Colonic mucosa (tissue), 4 donors: ENCODE data around the gene HTR6. TPM values are rescaled to one million over a fixed set of nuclear protein-coding genes. Genes with fewer than 3 reads are reported as not detected.

ENCODE experiments used
- DNase-seq: peaks from one replicate; pipeline ENCODE4 v3.0.0-alpha.2; 2020
- H3K27ac ChIP-seq: fragments of 200-600 bp; one replicate; pipeline ENCODE4 v1.8.0; 2021
- H3K27me3 ChIP-seq: fragments of 200-600 bp; one replicate; pipeline ENCODE4 v1.8.0; 2021
- H3K36me3 ChIP-seq: fragments of 200-600 bp; one replicate; pipeline ENCODE4 v1.8.0; 2021
- H3K4me1 ChIP-seq: fragments of 200-600 bp; one replicate; pipeline ENCODE4 v1.8.0; 2021; ENCODE audit warnings: mild to moderate bottlenecking
- H3K4me3 ChIP-seq: fragments of 200-600 bp; one replicate; pipeline ENCODE4 v1.8.0; 2021
- H3K9ac ChIP-seq, 2 donors: one replicate each; pipeline ENCODE4 v1.7.0; 2013; ENCODE audit warnings: control low read depth in 2 of 2, low read depth in 2 of 2, low read length in 2 of 2
- H3K9me3 ChIP-seq: fragments of 200-600 bp; one replicate; pipeline ENCODE4 v1.8.0; 2021
- intact Hi-C: fragments of 100-400 bp; cut with DNase I; formaldehyde crosslinking; loops from one replicate; pipeline ENCODE4 v1.14.1; 2022
- total RNA-seq, 2 donors: library from RNA; stranded (reverse); fragmentation: NEBNext Ultra II Directional in 1 of 2; extraction: Animal tissue kit (Norgen Biotek cat#: 25700) in 1 of 2; gene quantifications; one replicate each; pipeline ENCODE4 v1.2.1, GENCODE V29; 2021
- TF ChIP-seq, protein P1 (sequence below): fragments of 200-600 bp; IDR thresholded peaks from one replicate; pipeline ENCODE4 v1.8.0; 2022; ENCODE audit warnings: antibody characterized with exemption, mild to moderate bottlenecking
- donor health status: healthy.
- donor health status: DM: no; HTN: no; CAD: no.
- donor health status: DM: no; HTN: no; CAD: no.

HTR6 gene
- total RNA-seq, 2 donors from 2014 or later = not detected

DNA sequence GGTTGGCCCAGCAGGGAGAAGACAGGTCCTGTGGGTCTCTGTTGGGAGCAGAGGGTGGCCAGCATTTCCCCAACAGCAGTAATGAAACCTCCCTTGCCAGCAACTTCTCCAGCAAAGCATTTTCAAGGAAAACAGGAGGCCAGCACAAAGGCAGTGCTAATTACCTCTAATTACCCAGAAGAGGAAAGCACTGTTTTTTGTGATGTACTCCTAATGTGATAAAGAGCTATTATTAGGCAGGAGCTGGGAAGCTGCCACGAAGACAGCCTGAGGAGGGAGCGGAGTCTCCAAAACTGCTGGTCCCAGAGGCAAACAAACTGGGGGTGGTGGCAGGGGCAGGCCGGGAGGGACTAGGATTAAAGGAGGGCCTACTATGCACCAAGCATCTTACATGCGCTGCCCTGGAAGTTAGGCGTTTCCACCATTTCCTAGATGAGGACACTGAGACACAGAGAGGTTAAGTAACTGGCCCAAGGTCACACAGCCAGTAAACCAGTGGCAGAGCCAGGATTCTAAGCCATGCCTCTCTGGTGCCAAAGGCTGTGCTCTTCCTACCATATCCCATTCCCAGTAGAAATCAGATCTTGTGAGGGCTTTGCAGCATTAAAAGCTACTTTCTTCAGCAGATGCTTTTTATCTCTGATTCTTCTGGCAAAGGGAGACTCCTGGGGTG is 24.5 kb downstream of the HTR6 start:
- Histone ChIP-seq H3K36me3 (no peaks in the 10 kb centered on the region), H3K27me3 (no peaks in the 10 kb centered on the region), H3K27ac (no peak overlapping the region), H3K4me3 (no peak overlapping the region), H3K4me1 (no peaks in the 10 kb centered on the region), H3K9ac (no peak overlapping the region), H3K9me3 (no peaks in the 10 kb centered on the region)
- TF ChIP-seq, protein P1, sequence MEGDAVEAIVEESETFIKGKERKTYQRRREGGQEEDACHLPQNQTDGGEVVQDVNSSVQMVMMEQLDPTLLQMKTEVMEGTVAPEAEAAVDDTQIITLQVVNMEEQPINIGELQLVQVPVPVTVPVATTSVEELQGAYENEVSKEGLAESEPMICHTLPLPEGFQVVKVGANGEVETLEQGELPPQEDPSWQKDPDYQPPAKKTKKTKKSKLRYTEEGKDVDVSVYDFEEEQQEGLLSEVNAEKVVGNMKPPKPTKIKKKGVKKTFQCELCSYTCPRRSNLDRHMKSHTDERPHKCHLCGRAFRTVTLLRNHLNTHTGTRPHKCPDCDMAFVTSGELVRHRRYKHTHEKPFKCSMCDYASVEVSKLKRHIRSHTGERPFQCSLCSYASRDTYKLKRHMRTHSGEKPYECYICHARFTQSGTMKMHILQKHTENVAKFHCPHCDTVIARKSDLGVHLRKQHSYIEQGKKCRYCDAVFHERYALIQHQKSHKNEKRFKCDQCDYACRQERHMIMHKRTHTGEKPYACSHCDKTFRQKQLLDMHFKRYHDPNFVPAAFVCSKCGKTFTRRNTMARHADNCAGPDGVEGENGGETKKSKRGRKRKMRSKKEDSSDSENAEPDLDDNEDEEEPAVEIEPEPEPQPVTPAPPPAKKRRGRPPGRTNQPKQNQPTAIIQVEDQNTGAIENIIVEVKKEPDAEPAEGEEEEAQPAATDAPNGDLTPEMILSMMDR = no peak
- intact Hi-C loops = no loop called here
- no peak for DNase-seq

DNA sequence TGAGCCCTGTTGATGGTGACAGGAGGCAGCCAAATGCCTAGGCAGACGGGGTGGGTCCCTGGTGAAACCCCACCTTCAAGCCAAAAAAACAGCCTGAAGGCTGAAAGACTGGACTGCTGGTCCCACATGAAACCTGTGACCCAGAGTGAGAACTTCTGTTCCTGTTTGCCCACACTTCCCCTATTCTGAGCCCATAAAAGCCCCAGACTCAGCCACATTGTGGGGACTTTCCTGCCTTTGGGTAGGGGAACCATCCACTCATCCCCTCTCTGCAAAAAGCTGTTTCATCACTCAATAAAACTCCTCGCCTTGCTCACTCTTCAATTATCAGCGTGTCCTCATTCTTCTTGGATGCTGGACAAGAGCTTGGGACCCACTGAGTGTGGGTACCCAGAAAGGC is 25.2 kb downstream of the HTR6 start:
- DNase-seq = no peak
- no peaks in the 10 kb centered on the region for H3K36me3 ChIP-seq
- no peak overlapping the region for H3K4me3 ChIP-seq
- no peaks in the 10 kb centered on the region for H3K27me3 ChIP-seq
- H3K9ac ChIP-seq = no peak overlapping the region
- intact Hi-C loops = no loop called here
- no peaks in the 10 kb centered on the region for H3K4me1 ChIP-seq
- no peaks in the 10 kb centered on the region for H3K9me3 ChIP-seq
- TF ChIP-seq, protein P1 = no peak
- no peak overlapping the region for H3K27ac ChIP-seq

DNA sequence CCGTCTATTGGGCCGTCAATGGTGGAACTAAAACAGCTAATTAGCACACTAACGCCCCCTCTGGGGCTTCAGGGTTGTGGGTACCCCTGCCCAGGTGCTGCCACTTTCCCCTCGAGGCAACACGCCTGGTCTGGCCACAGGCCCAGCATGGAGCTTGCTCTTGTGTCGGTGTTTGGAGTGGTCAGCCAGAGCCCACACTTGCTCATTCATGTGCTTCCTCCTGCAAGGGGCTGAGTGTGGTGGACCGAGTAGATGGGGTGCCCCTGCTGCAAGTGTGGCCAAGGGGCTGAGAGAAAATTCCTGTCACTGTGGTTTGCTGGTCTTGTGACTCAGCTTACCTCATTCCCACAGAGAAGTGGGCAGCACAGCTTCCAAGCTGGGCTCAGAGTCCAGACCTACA is 25.7 kb downstream of the HTR6 start:
- intact Hi-C loops = no loop called here
- Histone ChIP-seq H3K4me3 (no peak overlapping the region), H3K9me3 (no peaks in the 10 kb centered on the region), H3K4me1 (no peaks in the 10 kb centered on the region), H3K27ac (no peak overlapping the region), H3K27me3 (no peaks in the 10 kb centered on the region), H3K36me3 (no peaks in the 10 kb centered on the region), H3K9ac (no peak overlapping the region)
- TF ChIP-seq, protein P1 = no peak
- DNase-seq = no peak

DNA sequence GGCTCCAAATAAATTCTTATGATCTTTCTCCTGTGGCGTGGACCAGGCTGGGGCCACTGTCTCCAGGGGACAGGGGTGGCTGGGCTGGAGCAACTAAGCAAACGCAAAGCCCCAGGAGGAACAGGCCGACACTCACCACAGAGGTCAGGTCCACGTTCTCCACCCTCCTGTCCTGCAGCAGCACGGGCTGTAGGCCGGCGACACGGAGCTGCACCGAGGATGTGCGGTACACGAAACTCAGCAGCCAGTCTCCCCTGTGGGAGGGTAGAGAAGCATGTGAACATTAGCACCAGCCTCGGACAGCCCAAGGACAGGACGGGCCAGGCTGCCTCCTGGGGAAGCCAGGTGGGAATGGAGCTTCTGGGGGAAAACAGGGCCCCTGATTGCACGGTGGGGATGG is 29.6 kb downstream of the HTR6 start:
- Histone ChIP-seq H3K9me3 (no peaks in the 10 kb centered on the region), H3K9ac (no peak overlapping the region), H3K4me3 (no peak overlapping the region), H3K27me3 (no peaks in the 10 kb centered on the region), H3K4me1 (no peaks in the 10 kb centered on the region), H3K36me3 (no peaks in the 10 kb centered on the region), H3K27ac (no peak overlapping the region)
- intact Hi-C loops = no loop called here
- TF ChIP-seq, protein P1 = no peak
- no peak for DNase-seq

DNA sequence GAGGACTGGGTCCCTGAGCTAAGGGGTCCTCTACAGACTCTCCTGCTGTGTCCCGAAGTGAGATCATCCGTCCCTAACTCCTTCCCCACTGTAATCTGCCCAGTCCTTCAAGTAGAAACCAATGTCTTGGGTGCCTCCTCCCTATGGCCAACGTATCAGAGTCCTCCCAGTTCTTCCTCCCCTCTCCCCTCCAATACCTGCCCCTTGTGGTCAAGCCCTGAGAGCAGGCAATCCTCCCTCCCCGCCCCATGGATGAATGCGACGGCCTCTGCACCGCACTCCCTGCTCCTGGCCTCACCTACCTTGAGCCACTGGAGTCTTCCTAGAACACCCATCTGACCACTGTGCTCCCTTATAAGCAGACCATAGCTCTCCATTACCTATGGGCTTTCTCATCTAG is 31.1 kb downstream of the HTR6 start:
- Histone ChIP-seq H3K36me3 (no peaks in the 10 kb centered on the region), H3K4me1 (no peaks in the 10 kb centered on the region)
- intact Hi-C loops = no loop called here

More for the DNA sequence above, 31.1 kb downstream of the HTR6 start:
- Histone ChIP-seq H3K4me3 (no peak overlapping the region), H3K9me3 (no peaks in the 10 kb centered on the region), H3K27me3 (no peaks in the 10 kb centered on the region), H3K9ac (no peak overlapping the region), H3K27ac (no peak overlapping the region)
- no peak for DNase-seq
- TF ChIP-seq, protein P1 = no peak
